ENCODE results near the gene EIF4E3.
A peak's percentile ranks its signal among the peaks of the same experiment; 100 is the strongest.

The EIF4E3 gene

GRCh38 chr3:71640331-71640983 lies 84.7 kb downstream of the EIF4E3 start:
- no peak for TF ChIP-seq CTCF (conservative IDR thresholded peaks at IDR 0.05; ENCODE audit: control insufficient read depth, insufficient read depth, low read depth, low read length)
- no peak overlapping the region for H3K4me3 ChIP-seq (ENCODE audit: control insufficient read depth, low read depth, low read length)
- DNase-seq (ENCODE audit: low read depth) = no peak

- H3K4me3 ChIP-seq (ENCODE audit: control insufficient read depth, low read depth, low read length) = no peak overlapping the region
- no peak for DNase-seq (ENCODE audit: low read depth)
- TF ChIP-seq CTCF (conservative IDR thresholded peaks at IDR 0.05; ENCODE audit: control insufficient read depth, insufficient read depth, low read depth, low read length) = no peak
These were observed 88.7 kb downstream of the EIF4E3 start for GRCh38 chr3:71636482-71636881.

- DNase-seq (ENCODE audit: low read depth) = no peak
- no peak overlapping the region for H3K4me3 ChIP-seq (ENCODE audit: control insufficient read depth, low read depth, low read length)
- TF ChIP-seq CTCF (conservative IDR thresholded peaks at IDR 0.05; ENCODE audit: control insufficient read depth, insufficient read depth, low read depth, low read length) = no peak
These were observed 89.2 kb downstream of the EIF4E3 start for GRCh38 chr3:71636001-71636400.

- TF ChIP-seq CTCF (conservative IDR thresholded peaks at IDR 0.05; ENCODE audit: control insufficient read depth, insufficient read depth, low read depth, low read length) = no peak
- H3K4me3 ChIP-seq (ENCODE audit: control insufficient read depth, low read depth, low read length) = no peak overlapping the region
- no peak for DNase-seq (ENCODE audit: low read depth)
These were observed 90.5 kb downstream of the EIF4E3 start for GRCh38 chr3:71634671-71635070.

- no peak overlapping the region for H3K4me3 ChIP-seq (ENCODE audit: control insufficient read depth, low read depth, low read length)
- peak; percentile 4 for DNase-seq (ENCODE audit: low read depth)
- TF ChIP-seq CTCF (conservative IDR thresholded peaks at IDR 0.05; ENCODE audit: control insufficient read depth, insufficient read depth, low read depth, low read length) = no peak
These were observed 95.5 kb downstream of the EIF4E3 start for GRCh38 chr3:71629711-71630110.

- DNase-seq (ENCODE audit: low read depth) = peak; percentile 86
- H3K4me3 ChIP-seq (ENCODE audit: control insufficient read depth, low read depth, low read length) = no peak overlapping the region
- no peak for TF ChIP-seq CTCF (conservative IDR thresholded peaks at IDR 0.05; ENCODE audit: control insufficient read depth, insufficient read depth, low read depth, low read length)
These were observed 95.9 kb downstream of the EIF4E3 start for GRCh38 chr3:71629289-71629688.

- no peak overlapping the region for H3K4me3 ChIP-seq (ENCODE audit: control insufficient read depth, low read depth, low read length)
- no peak for TF ChIP-seq CTCF (conservative IDR thresholded peaks at IDR 0.05; ENCODE audit: control insufficient read depth, insufficient read depth, low read depth, low read length)
- peak; percentile 52 for DNase-seq (ENCODE audit: low read depth)
These were observed 96.7 kb downstream of the EIF4E3 start for GRCh38 chr3:71628522-71628921.
